HG03432 (cell line): Measurements from ENCODE around the gene RAD9B.
A peak's percentile ranks its signal among the peaks of the same experiment; 100 is the strongest.
"Not testable (repeated sequence)": the region's sequence is repeated elsewhere in the genome, so short reads cannot be mapped to it uniquely, and the experiment has no call there.

Experiments
- ATAC-seq: cut with Tn5 transposase; IDR thresholded peaks from one replicate; pipeline ENCODE4 v1.9.1; 2021; ENCODE audit warnings: mild to moderate bottlenecking, moderate library complexity; ENCODE audit not compliant: unreplicated experiment

RAD9B gene

GRCh38 chr12:110501752-110502738, at the start of gene RAD9B, which contains the start of gene VPS29:
RAD9B (plus strand) TSS chr12:110502331; CDS start chr12:110502338, 7 bp downstream.
VPS29 (minus strand) TSS chr12:110502111; CDS start chr12:110502051, 60 bp downstream.
- peak; percentile 96 for ATAC-seq

- ATAC-seq: no peak
These were observed 48.4 kb upstream of the RAD9B start for GRCh38 chr12:110453569-110454296.

GRCh38 chr12:110458756-110459155, 43.4 kb upstream of the RAD9B start:
- no peak for ATAC-seq

- ATAC-seq: not testable (repeated sequence)
These were observed 40.9 kb upstream of the RAD9B start for GRCh38 chr12:110461189-110461588.

DNA sequence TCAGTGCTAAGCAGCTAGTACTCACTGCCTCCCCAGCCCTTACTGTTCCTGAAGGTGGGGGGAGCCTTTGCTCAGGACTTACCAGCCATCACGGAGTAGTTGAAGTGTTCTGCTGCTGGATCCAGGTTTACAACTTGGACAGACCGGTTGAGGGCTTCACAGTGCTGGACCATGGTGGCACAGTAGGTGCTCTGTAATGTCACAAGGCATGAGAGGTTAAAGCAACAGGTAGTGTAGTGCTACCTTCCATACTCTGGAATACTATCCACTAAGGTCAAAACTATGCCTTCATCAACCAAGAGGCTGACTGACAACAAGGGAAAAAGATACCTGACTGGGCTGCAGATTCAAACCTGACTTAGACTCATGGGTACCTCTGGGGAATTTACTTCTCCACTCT, 37.1 kb upstream of the RAD9B start:
- no peak for ATAC-seq

GRCh38 chr12:110465765-110466164, 36.4 kb upstream of the RAD9B start:
- ATAC-seq: not testable (repeated sequence)

DNA sequence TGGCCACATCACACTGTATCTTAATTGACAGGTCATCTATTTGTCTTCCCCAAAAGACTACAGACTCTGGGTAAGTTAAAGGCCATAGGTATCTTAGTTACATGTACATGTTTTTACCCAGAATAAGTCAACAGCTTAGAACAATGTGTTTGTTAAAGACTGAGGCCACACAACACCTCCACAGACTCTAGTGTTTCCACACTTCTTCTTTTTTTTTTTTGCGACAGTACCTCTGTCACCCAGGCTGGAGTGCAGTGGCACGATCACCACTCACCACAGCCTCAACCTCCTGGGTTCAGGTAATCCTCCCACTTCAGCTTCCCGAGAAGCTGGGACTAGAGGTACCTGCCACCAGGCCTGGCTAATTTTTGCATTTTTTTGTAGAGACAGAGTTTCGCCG, 35.3 kb upstream of the RAD9B start:
- ATAC-seq: no peak

GRCh38 chr12:110467847-110468213, 34.3 kb upstream of the RAD9B start:
- no peak for ATAC-seq

DNA sequence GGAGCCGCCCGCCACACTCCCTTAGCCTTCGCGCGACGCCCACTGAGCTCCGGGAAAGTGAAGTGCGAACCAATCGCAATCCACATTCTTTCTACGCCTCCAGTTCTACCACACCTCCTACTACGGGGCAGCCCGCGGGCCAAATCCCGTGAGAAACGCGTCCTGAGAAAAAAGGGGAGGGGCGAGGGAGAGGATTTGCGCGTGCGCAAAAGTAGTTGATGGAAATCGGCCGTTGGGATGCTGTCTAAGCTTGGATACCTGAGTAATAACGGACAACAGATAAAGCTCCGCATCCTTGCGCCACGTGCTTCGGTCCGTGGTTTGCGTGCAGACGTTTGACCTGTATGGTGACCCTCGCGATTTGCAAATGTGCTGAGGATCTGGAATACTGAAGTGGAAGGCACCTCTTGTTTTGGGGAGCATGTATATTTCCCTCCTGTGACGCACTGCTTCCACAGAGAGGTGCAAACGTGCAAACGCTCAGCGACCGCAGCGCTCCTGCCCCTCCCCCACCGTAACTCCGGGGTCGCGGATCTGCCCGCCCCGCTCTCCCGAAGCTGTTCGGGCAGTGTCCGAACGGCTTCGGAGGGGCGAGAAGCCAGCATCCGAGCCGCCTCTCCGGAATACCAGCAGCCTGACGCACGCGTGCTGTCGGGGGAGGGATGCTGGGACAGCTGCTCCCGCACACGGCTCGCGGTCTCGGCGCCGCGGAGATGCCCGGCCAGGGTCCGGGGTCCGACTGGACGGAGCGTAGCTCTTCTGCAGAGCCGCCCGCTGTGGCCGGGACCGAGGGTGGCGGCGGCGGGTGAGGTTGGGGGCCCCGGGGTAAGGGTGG, 33.7 kb upstream of the RAD9B start, which contains the start of the genes FAM216A and GPN3:
Gene FAM216A (plus strand): TSS at position 632 of the 835 bp plus-strand sequence. CDS start 31 bp downstream, at position 663.
Gene GPN3 (minus strand): TSS at position 44 of the 835 bp plus-strand sequence. CDS start 54 bp downstream, outside the sequence.
- ATAC-seq: peak; percentile 73

- ATAC-seq: no peak
These were observed 26.7 kb upstream of the RAD9B start for GRCh38 chr12:110475426-110475825.

DNA sequence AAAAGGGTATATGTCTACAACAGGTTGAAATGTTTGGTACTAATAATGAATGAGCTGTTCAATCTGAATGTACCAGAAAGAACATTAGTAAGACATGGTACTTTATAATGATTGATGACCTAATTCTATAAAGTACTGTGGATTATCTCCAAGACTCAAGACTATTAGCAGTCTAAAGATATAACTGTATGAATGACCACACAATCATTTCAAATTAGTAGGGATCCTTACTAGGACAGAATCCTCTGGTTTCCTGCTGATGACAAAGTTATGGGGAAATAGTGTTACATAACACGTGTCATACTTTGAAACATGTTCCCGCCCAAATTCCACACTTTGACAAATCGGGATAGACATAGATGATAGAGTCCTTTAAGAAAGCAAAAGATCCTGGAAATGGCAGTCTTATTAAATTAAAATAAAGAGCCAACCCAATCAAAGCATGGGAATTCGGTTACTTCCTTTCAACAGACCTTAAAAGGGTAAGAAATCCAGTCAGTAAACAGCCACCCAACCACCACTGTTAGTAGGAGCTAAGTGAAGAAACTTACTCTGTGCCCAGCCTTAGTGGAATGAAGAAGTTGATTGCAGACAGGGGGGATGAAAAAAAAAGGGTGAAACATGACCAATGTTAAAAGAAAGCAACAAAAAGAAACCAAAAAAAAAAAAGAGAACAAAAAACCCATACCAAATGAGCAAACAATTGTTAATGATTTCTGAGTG, 3.0 kb upstream of the RAD9B start:
- no peak for ATAC-seq

- peak; percentile 13 for ATAC-seq
These were observed 756 bp upstream of the RAD9B start for GRCh38 chr12:110501399-110501751.

DNA sequence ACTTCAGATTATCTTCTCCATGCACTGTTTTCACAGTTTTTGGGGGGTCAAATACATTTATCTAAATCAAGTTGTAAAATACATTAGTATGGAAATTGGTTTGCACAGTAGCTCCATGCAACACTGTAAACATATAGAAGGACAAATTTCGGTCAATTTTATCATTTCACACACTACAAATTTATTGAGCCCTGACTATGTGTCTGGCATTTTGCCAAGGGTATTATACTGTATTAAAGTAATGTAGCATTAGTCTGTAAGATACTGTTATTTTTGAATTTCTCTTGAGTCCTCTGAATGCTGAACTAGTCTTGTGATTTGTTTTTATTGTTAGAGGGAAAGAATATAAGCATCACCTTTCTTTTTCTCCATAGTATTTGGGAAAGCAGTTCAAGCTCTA, 1.3 kb downstream of the RAD9B start:
- no peak for ATAC-seq

GRCh38 chr12:110505332-110505731, 3.2 kb downstream of the RAD9B start:
- no peak for ATAC-seq

DNA sequence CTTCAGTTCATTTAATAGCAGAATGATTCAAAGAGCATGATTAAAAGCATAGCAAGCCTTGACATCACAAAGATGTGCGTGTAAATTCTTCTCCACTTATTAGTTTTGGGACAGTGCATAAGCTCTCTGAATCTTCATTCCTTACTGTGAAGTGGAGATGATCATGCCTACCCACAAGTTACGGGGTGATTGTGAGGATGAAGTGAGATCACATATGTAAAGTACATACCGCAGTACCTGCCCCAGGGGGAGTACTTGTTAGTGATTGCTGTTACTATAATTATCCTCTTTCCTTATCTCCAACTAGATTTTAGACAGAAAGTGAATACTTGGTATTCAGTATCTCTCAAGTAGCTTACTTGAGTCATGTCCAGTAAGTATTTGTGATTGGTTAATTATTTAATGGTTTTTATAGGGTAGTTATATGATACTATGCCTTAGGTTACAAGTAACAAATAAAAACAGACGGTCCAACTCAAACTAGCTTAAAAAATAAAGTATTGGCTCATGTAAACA, 6.0 kb downstream of the RAD9B start:
- no peak for ATAC-seq

GRCh38 chr12:110513842-110514241, 11.7 kb downstream of the RAD9B start:
- no peak for ATAC-seq

DNA sequence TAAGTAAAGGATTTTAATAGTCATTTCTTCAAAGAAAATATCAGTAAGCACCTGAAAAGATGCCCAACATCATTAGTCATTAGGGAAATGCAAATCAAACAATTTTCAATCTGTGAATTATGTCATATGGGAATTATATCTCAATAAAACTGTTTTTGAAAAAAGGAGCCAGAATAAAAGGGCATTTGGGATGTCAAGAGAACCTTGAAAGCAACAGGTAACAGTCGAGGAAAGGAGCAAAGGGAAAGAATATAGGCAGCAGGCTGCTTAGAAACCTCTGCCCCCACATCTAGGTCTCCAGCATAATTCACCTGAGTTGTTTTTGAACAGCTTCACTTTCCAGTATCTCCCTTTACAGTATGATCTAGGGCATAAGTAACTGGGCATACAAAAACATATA, 12.2 kb downstream of the RAD9B start:
- ATAC-seq: no peak

GRCh38 chr12:110516995-110517394, 14.9 kb downstream of the RAD9B start:
- ATAC-seq: no peak

DNA sequence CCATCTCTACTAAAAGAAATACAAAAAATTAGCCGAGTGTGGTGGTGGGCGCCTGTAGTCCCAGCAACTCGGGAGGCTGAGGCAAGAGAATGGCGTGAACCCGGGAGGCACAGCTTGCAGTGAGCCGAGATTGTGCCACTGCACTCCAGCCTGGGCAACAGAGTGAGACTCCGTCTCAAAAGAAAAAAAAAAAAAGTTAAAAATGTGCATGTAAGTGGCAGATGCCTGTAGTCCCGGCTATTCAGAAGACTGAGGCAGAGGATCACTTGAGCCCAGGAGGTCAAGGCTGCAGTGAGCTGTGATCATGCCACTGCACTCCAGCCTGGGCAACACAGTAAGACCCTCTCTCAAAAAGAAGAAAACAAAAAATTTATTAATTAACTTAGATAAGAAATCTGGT, 15.9 kb downstream of the RAD9B start:
- not testable (repeated sequence) for ATAC-seq
